Measurements from ENCODE around the gene POLR2J. TPM values are rescaled to one million over a fixed set of nuclear protein-coding genes. Genes with fewer than 3 reads are reported as not detected.
"Not testable (repeated sequence)": the region's sequence is repeated elsewhere in the genome, so short reads cannot be mapped to it uniquely, and the experiment has no call there.

The POLR2J gene
- total RNA-seq, 1 donor from 2014 or later, result 28.4 TPM

DNA sequence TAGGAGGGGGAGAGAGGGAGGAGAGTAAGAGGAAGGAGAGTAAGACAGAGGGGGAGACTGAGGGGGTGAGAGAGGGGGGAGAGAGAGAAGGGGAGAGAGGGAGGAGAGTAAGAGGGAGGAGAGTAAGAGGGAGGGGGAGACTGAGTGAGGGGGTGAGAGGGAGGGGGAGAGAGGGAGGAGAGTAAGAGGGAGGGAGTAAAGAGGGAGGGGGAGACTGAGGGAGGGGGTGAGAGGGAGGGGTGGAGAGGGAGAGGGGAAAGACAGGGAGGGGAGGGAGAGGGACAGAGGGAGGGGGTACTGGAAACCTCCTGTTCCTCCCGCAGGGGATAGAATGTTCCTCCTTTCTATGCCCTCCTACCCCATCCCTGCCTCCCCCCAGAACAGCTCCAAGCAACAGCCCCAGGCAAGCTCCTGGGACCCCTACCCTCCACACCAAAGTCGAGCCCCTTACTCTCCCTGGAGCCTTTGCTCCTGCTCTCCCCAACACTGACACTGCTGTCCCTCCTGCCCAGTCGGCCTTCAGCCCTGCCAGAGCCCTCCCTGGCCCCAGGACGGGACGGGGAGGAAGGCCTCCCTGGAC lies 34.0 kb upstream of the POLR2J start:
- H3K27me3 Mint-ChIP-seq (ENCODE audit: unreplicated experiment); H3K27ac Mint-ChIP-seq (ENCODE audit: unreplicated experiment); H3K9me3 Mint-ChIP-seq (ENCODE audit: unreplicated experiment); H3K36me3 Mint-ChIP-seq (ENCODE audit: unreplicated experiment); H3K4me1 Mint-ChIP-seq (ENCODE audit: low read depth, unreplicated experiment): not testable (repeated sequence)
- H3K4me3 Mint-ChIP-seq (ENCODE audit: unreplicated experiment), result peak overlapping the region; percentile 25
- DNase-seq, result peak; percentile 33

DNA sequence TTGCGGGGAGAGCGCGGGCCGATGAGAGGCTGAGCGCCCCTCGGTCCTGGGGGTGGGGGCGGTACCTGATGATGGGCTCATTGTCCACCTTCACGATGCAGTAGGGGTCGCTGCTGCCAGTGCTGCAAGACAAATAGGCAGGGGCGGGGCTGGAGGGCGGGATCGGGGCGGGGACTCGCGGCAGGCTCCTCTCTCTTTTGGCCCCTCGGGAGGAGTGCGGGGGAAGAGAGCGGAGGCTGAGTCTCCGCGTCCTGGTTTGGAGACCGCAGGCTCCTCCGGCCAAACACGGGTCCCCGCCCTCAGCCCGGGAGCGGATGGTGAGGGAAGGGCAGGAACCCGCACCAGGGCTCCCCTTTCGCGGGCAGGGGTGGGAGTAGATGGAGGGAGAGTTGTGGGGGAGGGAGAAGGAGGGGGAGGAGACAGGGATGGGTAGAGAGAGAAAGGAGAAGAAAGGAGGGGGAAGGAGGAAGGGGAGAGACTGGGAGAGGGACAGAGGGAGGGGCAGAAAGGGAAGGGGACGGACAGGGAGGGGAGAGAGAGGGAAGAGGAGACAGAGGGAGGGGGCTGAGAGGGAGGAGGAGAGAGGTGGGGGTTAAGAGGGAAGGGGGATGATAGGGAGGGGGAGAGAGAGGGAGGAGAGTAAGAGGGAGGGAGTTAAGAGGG lies 33.3 kb upstream of the POLR2J start:
- not testable (repeated sequence) for H3K4me3 Mint-ChIP-seq (ENCODE audit: unreplicated experiment); H3K27me3 Mint-ChIP-seq (ENCODE audit: unreplicated experiment); H3K27ac Mint-ChIP-seq (ENCODE audit: unreplicated experiment); DNase-seq; H3K9me3 Mint-ChIP-seq (ENCODE audit: unreplicated experiment); H3K4me1 Mint-ChIP-seq (ENCODE audit: low read depth, unreplicated experiment); H3K36me3 Mint-ChIP-seq (ENCODE audit: unreplicated experiment)

- not testable (repeated sequence) for H3K27ac Mint-ChIP-seq (ENCODE audit: unreplicated experiment); H3K4me1 Mint-ChIP-seq (ENCODE audit: low read depth, unreplicated experiment); H3K4me3 Mint-ChIP-seq (ENCODE audit: unreplicated experiment); H3K36me3 Mint-ChIP-seq (ENCODE audit: unreplicated experiment); H3K9me3 Mint-ChIP-seq (ENCODE audit: unreplicated experiment); H3K27me3 Mint-ChIP-seq (ENCODE audit: unreplicated experiment); DNase-seq
Observed at GRCh38 chr7:102510575-102510974, 31.9 kb upstream of the POLR2J start.

DNA sequence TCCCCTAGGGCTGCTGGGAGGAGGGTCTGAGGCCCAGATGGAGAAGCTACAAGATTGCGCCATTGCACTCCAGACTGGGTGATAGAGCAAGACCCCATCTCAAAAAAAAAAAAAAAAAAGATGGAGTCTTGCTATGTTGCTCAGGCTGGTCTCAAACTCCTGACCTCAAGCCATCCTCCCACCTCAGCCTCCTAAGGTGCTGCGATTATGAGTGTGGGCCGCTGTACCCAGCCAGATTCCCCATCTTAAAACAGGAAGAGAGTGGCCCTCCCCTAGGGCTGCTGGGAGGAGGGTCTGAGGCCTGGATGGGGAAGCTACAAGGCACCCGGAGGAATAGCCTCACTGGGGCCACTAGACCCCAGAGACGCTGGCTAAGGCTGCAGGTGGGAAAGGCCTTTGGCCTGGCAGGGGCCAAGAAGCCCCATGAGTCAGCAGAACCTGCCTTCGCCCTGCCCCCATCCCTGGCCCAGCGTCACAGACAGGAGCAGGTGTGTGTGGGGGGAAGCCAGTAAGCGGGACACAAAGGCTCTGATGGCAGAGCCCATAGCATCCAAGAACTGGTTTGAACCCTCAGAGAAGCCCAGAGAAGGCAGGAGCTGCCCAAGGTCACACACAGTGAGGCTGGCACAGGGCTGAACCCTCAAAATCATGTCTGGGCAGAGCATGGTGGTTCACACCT lies 28.8 kb upstream of the POLR2J start:
- H3K9me3 Mint-ChIP-seq (ENCODE audit: unreplicated experiment); DNase-seq; H3K27ac Mint-ChIP-seq (ENCODE audit: unreplicated experiment); H3K4me1 Mint-ChIP-seq (ENCODE audit: low read depth, unreplicated experiment); H3K27me3 Mint-ChIP-seq (ENCODE audit: unreplicated experiment); H3K4me3 Mint-ChIP-seq (ENCODE audit: unreplicated experiment); H3K36me3 Mint-ChIP-seq (ENCODE audit: unreplicated experiment): not testable (repeated sequence)

DNA sequence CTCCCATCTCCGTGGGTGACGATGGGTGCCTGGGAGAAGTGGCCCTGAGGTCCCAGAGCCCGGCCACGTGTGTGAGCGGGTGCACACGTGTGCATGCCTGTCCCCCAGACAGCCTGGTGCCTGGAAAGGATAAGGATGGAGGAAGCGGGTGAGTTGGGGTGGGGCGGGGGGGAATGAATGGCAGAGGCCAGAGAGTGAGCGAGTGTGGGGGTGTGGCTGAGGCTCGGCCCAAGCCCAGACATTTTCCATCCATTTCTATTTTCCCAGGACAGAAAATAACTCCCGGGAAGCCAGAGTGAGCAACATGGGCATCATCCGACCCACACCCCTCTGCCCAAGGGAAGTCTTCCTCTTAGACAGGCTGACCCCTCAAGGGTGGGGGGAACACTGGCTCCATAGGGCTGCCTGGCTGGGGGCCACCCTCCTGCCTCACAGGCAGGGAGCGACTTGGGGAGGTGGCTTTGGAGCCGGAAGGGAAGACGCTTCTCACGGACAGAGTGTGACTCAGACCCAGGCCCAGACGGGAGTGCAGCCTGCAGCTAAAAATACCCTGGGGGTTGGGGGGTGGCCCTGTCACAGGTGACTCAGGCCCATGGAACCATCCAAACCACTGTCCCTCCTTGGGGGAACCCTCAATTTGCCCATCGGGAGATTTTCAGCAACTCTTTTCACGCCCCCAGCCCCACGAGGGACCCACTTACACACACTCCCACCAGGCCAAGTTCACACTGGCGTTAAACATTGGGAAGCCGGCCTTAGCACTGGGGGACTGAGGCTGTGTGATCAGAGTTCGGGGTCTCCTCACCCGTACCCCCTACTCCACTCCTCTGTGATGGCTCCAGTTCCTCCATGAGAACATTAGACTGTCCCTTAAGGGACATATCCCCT lies 26.8 kb upstream of the POLR2J start:
- H3K27me3 Mint-ChIP-seq (ENCODE audit: unreplicated experiment); DNase-seq; H3K4me3 Mint-ChIP-seq (ENCODE audit: unreplicated experiment); H3K9me3 Mint-ChIP-seq (ENCODE audit: unreplicated experiment); H3K36me3 Mint-ChIP-seq (ENCODE audit: unreplicated experiment); H3K4me1 Mint-ChIP-seq (ENCODE audit: low read depth, unreplicated experiment); H3K27ac Mint-ChIP-seq (ENCODE audit: unreplicated experiment): not testable (repeated sequence)

- H3K4me3 Mint-ChIP-seq (ENCODE audit: unreplicated experiment); H3K27me3 Mint-ChIP-seq (ENCODE audit: unreplicated experiment); H3K4me1 Mint-ChIP-seq (ENCODE audit: low read depth, unreplicated experiment); DNase-seq; H3K36me3 Mint-ChIP-seq (ENCODE audit: unreplicated experiment); H3K9me3 Mint-ChIP-seq (ENCODE audit: unreplicated experiment); H3K27ac Mint-ChIP-seq (ENCODE audit: unreplicated experiment): not testable (repeated sequence)
Observed at GRCh38 chr7:102503141-102503540, 24.4 kb upstream of the POLR2J start.

DNA sequence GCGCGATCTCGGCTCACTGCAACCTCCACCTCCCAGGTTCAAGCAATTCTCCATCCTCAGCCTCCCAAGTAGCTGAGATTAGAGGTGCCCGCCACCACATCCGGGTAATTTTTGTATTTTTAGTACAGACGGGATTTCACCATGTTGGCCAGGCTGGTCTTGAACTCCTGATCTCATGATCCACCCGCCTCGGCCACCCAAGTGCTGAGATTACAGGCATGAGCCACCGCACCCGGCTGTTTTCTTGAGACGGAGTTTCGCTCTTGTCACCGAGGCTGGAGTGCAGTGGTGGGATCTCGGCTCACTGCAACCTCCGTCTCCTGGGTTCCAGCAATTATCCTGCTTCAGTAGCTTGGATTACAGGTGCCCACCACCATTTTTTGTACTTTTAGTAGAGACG lies 19.6 kb upstream of the POLR2J start:
- not testable (repeated sequence) for H3K27ac Mint-ChIP-seq (ENCODE audit: unreplicated experiment); H3K4me3 Mint-ChIP-seq (ENCODE audit: unreplicated experiment); H3K4me1 Mint-ChIP-seq (ENCODE audit: low read depth, unreplicated experiment); DNase-seq; H3K27me3 Mint-ChIP-seq (ENCODE audit: unreplicated experiment); H3K36me3 Mint-ChIP-seq (ENCODE audit: unreplicated experiment); H3K9me3 Mint-ChIP-seq (ENCODE audit: unreplicated experiment)

DNA sequence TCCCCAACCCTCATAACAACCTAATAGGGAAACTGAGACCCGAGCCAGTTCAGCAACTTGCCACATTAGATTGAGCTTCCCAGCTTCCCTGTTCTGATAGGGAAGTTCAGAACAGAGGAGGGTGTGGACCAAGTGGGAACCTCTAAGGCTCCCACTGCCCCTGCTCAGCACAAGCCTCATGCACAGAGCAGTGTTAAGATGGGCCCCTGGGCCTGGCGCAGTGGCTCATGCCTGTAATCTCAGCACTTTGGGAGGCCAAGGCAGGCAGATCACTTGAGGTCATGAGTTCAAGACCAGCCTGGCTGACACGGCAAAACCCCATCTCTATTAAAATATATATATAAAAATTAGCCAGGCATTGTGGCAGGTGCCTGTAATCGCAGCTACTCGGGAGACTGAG lies 18.6 kb upstream of the POLR2J start:
- H3K9me3 Mint-ChIP-seq (ENCODE audit: unreplicated experiment); H3K4me1 Mint-ChIP-seq (ENCODE audit: low read depth, unreplicated experiment); H3K27me3 Mint-ChIP-seq (ENCODE audit: unreplicated experiment); H3K27ac Mint-ChIP-seq (ENCODE audit: unreplicated experiment); H3K36me3 Mint-ChIP-seq (ENCODE audit: unreplicated experiment); H3K4me3 Mint-ChIP-seq (ENCODE audit: unreplicated experiment); DNase-seq: not testable (repeated sequence)

- H3K27me3 Mint-ChIP-seq (ENCODE audit: unreplicated experiment); H3K4me3 Mint-ChIP-seq (ENCODE audit: unreplicated experiment); H3K4me1 Mint-ChIP-seq (ENCODE audit: low read depth, unreplicated experiment); H3K27ac Mint-ChIP-seq (ENCODE audit: unreplicated experiment); H3K9me3 Mint-ChIP-seq (ENCODE audit: unreplicated experiment); DNase-seq; H3K36me3 Mint-ChIP-seq (ENCODE audit: unreplicated experiment): not testable (repeated sequence)
Observed at GRCh38 chr7:102496861-102497260, 18.1 kb upstream of the POLR2J start.

DNA sequence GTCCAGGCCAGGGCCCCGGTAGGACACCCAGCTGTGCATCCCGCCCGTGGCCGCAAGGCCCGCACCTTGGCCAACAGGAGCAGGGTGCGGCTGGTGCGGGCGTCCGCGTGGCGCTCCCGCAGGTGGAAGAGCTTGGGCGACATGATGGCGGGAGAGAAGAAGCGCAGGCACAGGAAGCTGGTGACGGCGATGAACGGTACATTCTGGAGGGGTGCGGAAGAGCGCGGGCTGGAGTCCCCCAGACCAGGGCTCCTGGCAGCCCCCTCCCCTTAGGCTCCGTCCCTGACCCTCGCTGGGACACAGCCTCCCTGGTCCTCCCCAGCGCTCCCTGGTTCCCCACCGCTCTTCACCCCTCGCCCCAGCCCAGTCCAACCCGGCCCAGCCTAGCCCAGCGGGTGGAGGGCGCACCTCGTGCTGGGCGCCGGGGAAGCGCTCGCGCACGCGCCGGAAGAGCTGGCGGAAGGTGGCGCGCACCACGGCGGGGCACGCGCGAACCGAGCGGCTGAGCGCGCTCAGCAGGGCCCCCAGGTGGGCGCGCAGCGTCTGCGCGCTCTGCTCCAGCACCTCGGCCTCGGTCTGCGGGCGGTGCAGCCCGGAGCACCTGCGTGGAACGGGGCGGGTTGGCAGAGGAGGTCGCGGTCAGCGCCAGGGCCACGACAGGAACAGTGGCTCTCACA lies 15.9 kb upstream of the POLR2J start:
- H3K4me1 Mint-ChIP-seq (ENCODE audit: low read depth, unreplicated experiment); H3K27ac Mint-ChIP-seq (ENCODE audit: unreplicated experiment); DNase-seq; H3K9me3 Mint-ChIP-seq (ENCODE audit: unreplicated experiment); H3K4me3 Mint-ChIP-seq (ENCODE audit: unreplicated experiment); H3K36me3 Mint-ChIP-seq (ENCODE audit: unreplicated experiment); H3K27me3 Mint-ChIP-seq (ENCODE audit: unreplicated experiment): not testable (repeated sequence)

DNA sequence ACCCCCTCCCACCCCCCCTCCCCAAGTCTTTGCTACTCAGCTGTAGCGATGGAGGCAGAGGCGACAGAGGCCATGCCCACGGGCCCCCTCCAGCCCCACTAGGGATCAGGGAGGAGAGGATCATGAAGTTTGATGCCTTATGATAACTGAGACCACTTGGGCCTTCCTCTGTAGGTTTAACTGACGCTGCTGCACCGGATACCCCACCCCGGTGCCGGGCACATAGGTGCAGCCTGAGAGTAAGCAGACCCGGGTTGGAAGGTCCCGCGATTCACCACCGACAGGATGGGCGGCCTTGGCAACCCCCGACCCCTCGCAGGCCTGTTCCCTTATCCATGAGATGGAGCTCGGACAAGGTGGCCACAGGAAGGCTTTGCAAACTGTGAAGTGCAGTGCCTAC lies 15.3 kb upstream of the POLR2J start:
- H3K9me3 Mint-ChIP-seq (ENCODE audit: unreplicated experiment); H3K36me3 Mint-ChIP-seq (ENCODE audit: unreplicated experiment); H3K4me3 Mint-ChIP-seq (ENCODE audit: unreplicated experiment); H3K4me1 Mint-ChIP-seq (ENCODE audit: low read depth, unreplicated experiment); H3K27ac Mint-ChIP-seq (ENCODE audit: unreplicated experiment); H3K27me3 Mint-ChIP-seq (ENCODE audit: unreplicated experiment): not testable (repeated sequence)
- peak; percentile 8 for DNase-seq
